GM21619 (cell line): ENCODE results near the gene PRR3.

Experiments
- ATAC-seq: cut with Tn5 transposase; IDR thresholded peaks from one replicate; pipeline ENCODE4 v1.9.1; 2021; ENCODE audit not compliant: unreplicated experiment

The PRR3 gene

GRCh38 chr6:30570263-30570662 lies 13.2 kb downstream of the PRR3 start:
- ATAC-seq = no peak

- ATAC-seq = no peak
These were observed 13.6 kb downstream of the PRR3 start for GRCh38 chr6:30570740-30571074.

GRCh38 chr6:30571075-30571761 lies 14.1 kb downstream of the PRR3 start, which contains the start of gene ABCF1:
TSS of gene ABCF1 (plus strand) at chr6:30571442. CDS start at chr6:30571488, 46 bp downstream.
- ATAC-seq = peak; percentile 87

- no peak for ATAC-seq
These were observed 14.6 kb downstream of the PRR3 start for GRCh38 chr6:30571762-30572082.

- no peak for ATAC-seq
These were observed 15.1 kb downstream of the PRR3 start for GRCh38 chr6:30572148-30572547.

- ATAC-seq = no peak
These were observed 16.0 kb downstream of the PRR3 start for GRCh38 chr6:30573113-30573512.

- ATAC-seq = no peak
These were observed 21.0 kb downstream of the PRR3 start for GRCh38 chr6:30578051-30578450.

- no peak for ATAC-seq
These were observed 26.8 kb downstream of the PRR3 start for GRCh38 chr6:30583921-30584320.

GRCh38 chr6:30589754-30590358 lies 32.8 kb downstream of the PRR3 start:
- ATAC-seq = no peak

GRCh38 chr6:30590509-30590908 lies 33.4 kb downstream of the PRR3 start:
- no peak for ATAC-seq

GRCh38 chr6:30591008-30591407 lies 33.9 kb downstream of the PRR3 start:
- ATAC-seq = no peak

- ATAC-seq = no peak
These were observed 35.2 kb downstream of the PRR3 start for GRCh38 chr6:30592287-30592686.

- ATAC-seq = peak; percentile 71
These were observed 40.4 kb downstream of the PRR3 start for GRCh38 chr6:30597315-30598144.

GRCh38 chr6:30598912-30599624 lies 42.0 kb downstream of the PRR3 start:
- ATAC-seq = no peak

- no peak for ATAC-seq
These were observed 42.7 kb downstream of the PRR3 start for GRCh38 chr6:30599625-30600324.

GRCh38 chr6:30600451-30600961 lies 43.4 kb downstream of the PRR3 start:
- no peak for ATAC-seq

GRCh38 chr6:30601436-30601814 lies 44.3 kb downstream of the PRR3 start:
- no peak for ATAC-seq

- ATAC-seq = no peak
These were observed 44.9 kb downstream of the PRR3 start for GRCh38 chr6:30601815-30602641.

- no peak for ATAC-seq
These were observed 46.9 kb downstream of the PRR3 start for GRCh38 chr6:30603961-30604360.

GRCh38 chr6:30610065-30610464 lies 53.0 kb downstream of the PRR3 start:
- ATAC-seq = no peak
